ENCODE data around the gene FBXW7. TPM values are rescaled to one million over a fixed set of nuclear protein-coding genes. Genes with fewer than 3 reads are reported as not detected.

Gene FBXW7
- total RNA-seq, 1 experiment from 2014 or later: 23.0 TPM

- no peak for TF ChIP-seq POLR2AphosphoS5 (IDR thresholded peaks at IDR 0.05; ENCODE audit: low read depth, low read length)
- ChIA-PET CTCF (no interaction called here), POLR2A (interaction anchor here (1.5 kb wide), 1 partner anchor 18 kb away, joined by 3 read pairs; no protein-coding TSS in a partner anchor)
Measured at GRCh38 chr4:152289541-152289940, 246.4 kb downstream of the FBXW7 start.

GRCh38 chr4:152283801-152284470, 252.0 kb downstream of the FBXW7 start:
- no peaks in the 10 kb centered on the region for H3K79me2 ChIP-seq (ENCODE audit: insufficient read depth, low read length)
- BruUV-seq (replicated peaks): no TSS peak
- H3K9me2 ChIP-seq (ENCODE audit: insufficient read depth): no peaks in the 10 kb centered on the region
- no peaks in the 10 kb centered on the region for H3K27me3 ChIP-seq (ENCODE audit: insufficient read depth, low read length)
- H3K36me3 ChIP-seq (ENCODE audit: control insufficient read depth in 1 of 2, insufficient read depth in 2 of 2, low read length in 2 of 2): no peaks in the 10 kb centered on the region
- TF ChIP-seq FOSL1 (IDR thresholded peaks at IDR 0.05; ENCODE audit: low read depth) (no peak), EZH2 (IDR thresholded peaks at IDR 0.05) (no peak), EGR1 (IDR thresholded peaks at IDR 0.05; ENCODE audit: low read depth) (no peak), MAX (IDR thresholded peaks at IDR 0.05) (no peak), POLR2A (IDR thresholded peaks at IDR 0.05; ENCODE audit: borderline replicate concordance, extremely low read depth, insufficient read depth, insufficient read length) (no peak)
- no peaks in the 10 kb centered on the region for H3K9me3 ChIP-seq (ENCODE audit: control insufficient read depth in 1 of 2, insufficient read depth in 1 of 2, low read depth in 1 of 2, low read length in 2 of 2)
- no peak overlapping the region for H2AFZ ChIP-seq (ENCODE audit: low read depth, low read length, poor library complexity, severe bottlenecking)
- no peak overlapping the region for H3K4me2 ChIP-seq (ENCODE audit: low read length)
- ChIA-PET RAD21 (ENCODE audit: low non-redundant PET in 1 of 2, low total read pairs in 2 of 2, uncharacterized antibody in 2 of 2, unreplicated experiment in 2 of 2) (no interaction called here), POLR2A (no interaction called here), CTCF (no interaction called here)
- DNase-seq (ENCODE audit: low read depth, low spot score) (no peak), ATAC-seq (no peak)
- H3K4me3 ChIP-seq (replicated peaks in 1 of 2; ENCODE audit: low read depth in 1 of 2, low read length in 2 of 2): no peak overlapping the region
- no peak overlapping the region for H3K9ac ChIP-seq (ENCODE audit: low read length)
- H4K20me1 ChIP-seq (ENCODE audit: insufficient read depth): no peaks in the 10 kb centered on the region
- no peaks in the 10 kb centered on the region for H3K4me1 ChIP-seq (ENCODE audit: control insufficient read depth in 1 of 2, insufficient read depth in 2 of 2, low read length in 2 of 2)
- intact Hi-C loops (cut with micrococcal nuclease): no loop called here
- H3K27ac ChIP-seq (ENCODE audit: low read depth, low read length): no peak overlapping the region

More at GRCh38 chr4:152289541-152289940, 246.4 kb downstream of the FBXW7 start:
- no peaks in the 10 kb centered on the region for H4K20me1 ChIP-seq (ENCODE audit: insufficient read depth)
- H3K4me2 ChIP-seq (ENCODE audit: low read length): no peak overlapping the region
- no peak for ATAC-seq
- no peaks in the 10 kb centered on the region for H3K27me3 ChIP-seq (ENCODE audit: insufficient read depth, low read length)
- H3K79me2 ChIP-seq (ENCODE audit: insufficient read depth, low read length): no peaks in the 10 kb centered on the region
- no peaks in the 10 kb centered on the region for H3K9me3 ChIP-seq (ENCODE audit: control insufficient read depth in 1 of 2, insufficient read depth in 1 of 2, low read depth in 1 of 2, low read length in 2 of 2)
- intact Hi-C loops (cut with micrococcal nuclease): no loop called here
- H3K27ac ChIP-seq (ENCODE audit: low read depth, low read length): no peak overlapping the region
- no peak overlapping the region for H2AFZ ChIP-seq (ENCODE audit: low read depth, low read length, poor library complexity, severe bottlenecking)
- no peaks in the 10 kb centered on the region for H3K36me3 ChIP-seq (ENCODE audit: control insufficient read depth in 1 of 2, insufficient read depth in 2 of 2, low read length in 2 of 2)
- H3K4me1 ChIP-seq (ENCODE audit: control insufficient read depth in 1 of 2, insufficient read depth in 2 of 2, low read length in 2 of 2): no peaks in the 10 kb centered on the region
- no peak overlapping the region for H3K9ac ChIP-seq (ENCODE audit: low read length)
- DNase-seq (ENCODE audit: low read depth, low spot score): no peak
- H3K4me3 ChIP-seq (replicated peaks in 1 of 2; ENCODE audit: low read depth in 1 of 2, low read length in 2 of 2): no peak overlapping the region
- BruUV-seq (replicated peaks): no TSS peak
- RAD21 ChIA-PET (ENCODE audit: low non-redundant PET in 1 of 2, low total read pairs in 2 of 2, uncharacterized antibody in 2 of 2, unreplicated experiment in 2 of 2): no interaction called here
- H3K9me2 ChIP-seq (ENCODE audit: insufficient read depth): no peaks in the 10 kb centered on the region

Measured in HCT116 (cell line).